K562 (cell line): ENCODE data around the gene CYP4F12. TPM values are rescaled to one million over a fixed set of nuclear protein-coding genes. Genes with fewer than 3 reads are reported as not detected.

Experiments used
- ATAC-seq: fragments of 200-7000 bp; cut with Tn5 transposase; 3 replicates; pipeline ENCODE4 v1.9.1; 2020; ENCODE audit warnings: moderate library complexity
- BruUV-seq: library from RNA; stranded (reverse); fragments of 400-500 nt; replicated peaks from 2 replicates; lab custom pipeline; 2021; lab: Mats Ljungman, UMichigan
- CTCF ChIA-PET: fragments of 300-600 bp; formaldehyde crosslinking; extraction: SDS; loops from one replicate; lab custom pipeline; 2021; ENCODE audit warnings: low intra/inter-chr PET ratio; lab: Yijun Ruan, JAX
- POLR2A ChIA-PET: fragments of 300-600, 350-650 bp; sonication (Branson Sonifier 250); formaldehyde crosslinking; extraction: SDS; loops from one replicate; lab custom pipeline; 2021; ENCODE audit warnings: antibody characterized with exemption, inconsistent platforms; lab: Yijun Ruan, JAX
- DNase-seq, 4 experiments: peaks; one replicate each; pipeline versions ENCODE4 v3.0.0 to v3.0.0-alpha.2; 2011 to 2018; ENCODE audit warnings: low spot score in 3 of 4, mixed read lengths in 3 of 4; ENCODE audit errors: extremely low read depth in 1 of 4
- FAIRE-seq: peaks from 2 replicates; lab custom pipeline; 2011; peaks lifted over from hg19 to GRCh38; lab: Jason Lieb, UNC
- H2AFZ ChIP-seq: 2 replicates; pipeline ENCODE4 v1.6.0; 2011; ENCODE audit warnings: low read depth, low read length, control low read depth, inconsistent platforms
- H3K27ac ChIP-seq: fragments of 200-600 bp; 3 replicates; pipeline ENCODE4 v1.8.0; 2011; ENCODE audit warnings: low read depth, mild to moderate bottlenecking, control low read depth, inconsistent platforms, low read length, moderate library complexity, mixed read lengths; ENCODE audit errors: extremely low read depth
- H3K27me3 ChIP-seq, 2 experiments: fragments of 300-600 bp in 1 of 2; 2 replicates in 1 of 2; 3 replicates in 1 of 2; pipeline versions ENCODE4 v1.6.0 to v1.8.0; 2011; ENCODE audit warnings: inconsistent platforms in 2 of 2, low read length in 2 of 2, mild to moderate bottlenecking in 1 of 2, mixed read lengths in 1 of 2, moderate library complexity in 1 of 2; ENCODE audit not compliant: control insufficient read depth in 2 of 2, insufficient read depth in 2 of 2
- H3K36me3 ChIP-seq: fragments of 300-600 bp; 3 replicates; pipeline ENCODE4 v1.8.0; 2011; ENCODE audit warnings: mild to moderate bottlenecking, low read length, inconsistent platforms; ENCODE audit not compliant: control insufficient read depth, insufficient read depth
- H3K4me1 ChIP-seq, 2 experiments: fragments of 200-600 bp in 1 of 2; replicated peaks in 1 of 2; 2 replicates in 1 of 2; 3 replicates in 1 of 2; pipeline versions ENCODE4 v1.5.1 to v1.8.0; 2011; ENCODE audit warnings: inconsistent platforms in 2 of 2, low read length in 2 of 2, mild to moderate bottlenecking in 1 of 2, mixed read lengths in 1 of 2, moderate library complexity in 1 of 2; ENCODE audit not compliant: control insufficient read depth in 2 of 2, insufficient read depth in 2 of 2
- H3K4me2 ChIP-seq: 2 replicates; pipeline ENCODE4 v1.6.1; 2011; ENCODE audit warnings: low read length, control low read depth, inconsistent platforms, mixed read lengths; ENCODE audit not compliant: insufficient read depth
- H3K4me3 ChIP-seq: fragments of 200-600 bp; sonication (generic), shearing (Covaris generic); 2 replicates; pipeline ENCODE4 v1.5.1; 2016; ENCODE audit warnings: control low read depth, inconsistent platforms
- H3K79me2 ChIP-seq: fragments of 200-600 bp; 3 replicates; pipeline ENCODE4 v1.8.0; 2011; ENCODE audit warnings: low read length, inconsistent platforms; ENCODE audit not compliant: control insufficient read depth, insufficient read depth
- H3K9ac ChIP-seq, 2 experiments: 2 replicates each; pipeline versions ENCODE4 v1.6.0 to v1.6.1; 2011; ENCODE audit warnings: low read depth in 2 of 2, low read length in 2 of 2, control low read depth in 1 of 2, inconsistent platforms in 1 of 2, mild to moderate bottlenecking in 1 of 2, mixed read lengths in 1 of 2; ENCODE audit not compliant: insufficient read depth in 1 of 2
- H3K9me1 ChIP-seq: one replicate; pipeline ENCODE4 v1.6.0; 2011; ENCODE audit warnings: inconsistent platforms, mild to moderate bottlenecking, low read length, moderate library complexity; ENCODE audit not compliant: control insufficient read depth, insufficient read depth
- H3K9me3 ChIP-seq: replicated peaks from 2 replicates; pipeline ENCODE4 v1.5.1; 2011; ENCODE audit warnings: low read depth, low read length, inconsistent platforms; ENCODE audit not compliant: control insufficient read depth, insufficient read depth
- H4K20me1 ChIP-seq: replicated peaks from 2 replicates; pipeline ENCODE4 v1.6.1; 2011; ENCODE audit warnings: low read length, inconsistent platforms, mixed read lengths; ENCODE audit not compliant: control insufficient read depth, insufficient read depth
- CTCF ChIP-seq, 3 experiments: IDR thresholded peaks in 2 of 3; conservative IDR thresholded peaks in 1 of 3; 2 replicates each; pipeline ENCODE4 v1.5.1; 2011 to 2012; ENCODE audit warnings: low read length in 3 of 3, mild to moderate bottlenecking in 3 of 3, control low read depth in 2 of 3, improper control_type of control experiment in 1 of 3, inconsistent platforms in 1 of 3, low read depth in 1 of 3, mixed read lengths in 1 of 3, moderate library complexity in 1 of 3; ENCODE audit not compliant: insufficient read depth in 2 of 3
- MBD2 ChIP-seq: sonication (generic); IDR thresholded peaks from 2 replicates; pipeline ENCODE4 v1.6.1; 2016; ENCODE audit warnings: low read depth, borderline replicate concordance
- MYNN ChIP-seq, 2 experiments: sonication (generic); formaldehyde crosslinking in 1 of 2; IDR thresholded peaks; 2 replicates each; pipeline versions ENCODE4 v1.5.0 to v1.6.1; 2016 to 2020; ENCODE audit warnings: antibody characterized with exemption in 1 of 2, missing genetic modification reagents in 1 of 2
- NFIC ChIP-seq: fragments of 450-650 bp; IDR thresholded peaks from 2 replicates; pipeline ENCODE4 v1.6.1; 2017; ENCODE audit warnings: mild to moderate bottlenecking, inconsistent platforms
- RAD21 ChIP-seq, 2 experiments: fragments of 250-450 bp in 1 of 2; fragments of 450-650 bp in 1 of 2; sonication (Bioruptor Pico) in 1 of 2; formaldehyde crosslinking in 1 of 2; IDR thresholded peaks in 1 of 2; conservative IDR thresholded peaks in 1 of 2; 2 replicates each; pipeline versions ENCODE4 v1.4.0 to v1.8.0; 2020 to 2022; ENCODE audit warnings: mild to moderate bottlenecking in 2 of 2, moderate library complexity in 1 of 2
- SMC3 ChIP-seq: conservative IDR thresholded peaks from 2 replicates; pipeline ENCODE4 v1.6.1; 2011; ENCODE audit warnings: low read depth, low read length, improper control_type of control experiment; ENCODE audit not compliant: insufficient read depth
- VEZF1 ChIP-seq: fragments of 200-800 bp; sonication (Bioruptor generic); IDR thresholded peaks from 2 replicates; pipeline ENCODE4 v1.6.1; 2017; ENCODE audit warnings: missing genetic modification characterization, missing compliant biosample characterization
- ZNF24 ChIP-seq: fragments of 450-650 bp; IDR thresholded peaks from 2 replicates; pipeline ENCODE4 v1.6.1; 2016
- ZZZ3 ChIP-seq: fragments of 450-650 bp; IDR thresholded peaks from 2 replicates; pipeline ENCODE4 v1.6.1; 2016; ENCODE audit warnings: antibody characterized with exemption, mild to moderate bottlenecking, moderate library complexity
- WGBS: fragments of 100-300 bp; shearing (Covaris generic); methylation state at CpG from one replicate; pipeline ENCODE4 v1.1.6; 2016; ENCODE audit warnings: low coverage, mixed read lengths; ENCODE audit not compliant: insufficient coverage; ENCODE audit errors: missing lambda C conversion rate; 5-methylcytosine and 5-hydroxymethylcytosine counted together
- in situ Hi-C: fragments of 300-500 bp; cut with MboI; formaldehyde crosslinking; loops from 4 replicates; pipeline ENCODE4 v1.15.0; 2018; ENCODE audit warnings: inconsistent platforms, mixed read lengths
- intact Hi-C: fragments of 100-400 bp; cut with micrococcal nuclease; formaldehyde crosslinking; loops from 2 replicates; pipeline ENCODE4 v1.14.2; 2022
- polyA plus RNA-seq, 8 experiments: library from polyadenylated mRNA; depleted of rRNA in 4 of 8; stranded (reverse) in 5 of 8; unstranded in 3 of 8; fragments of >200 nt; fragmentation: Nextera tagmentation in 2 of 8; fragmentation: Illumina TruSeq in 1 of 8; extraction: Ambion mirVana in 2 of 8; extraction: Trizol in 1 of 8; gene quantifications; 2 replicates each; pipeline versions ENCODE4 v1.2.1 to v1.2.3, GENCODE V29; 2011 to 2014; ENCODE audit warnings: inconsistent platforms in 1 of 8, missing spikeins in 1 of 8
- total RNA-seq, 7 experiments: library from RNA; depleted of rRNA in 6 of 7; stranded (reverse); fragments of >200 nt in 6 of 7; fragmentation: Illumina TruSeq in 2 of 7; extraction: Trizol in 2 of 7; gene quantifications; 2 replicates each; pipeline versions ENCODE4 v1.2.1 to v1.2.3, GENCODE V29; 2011 to 2021; ENCODE audit warnings: low replicate concordance in 1 of 7

CYP4F12 gene
- total and polyA plus RNA-seq, 9 of the 15 experiments (the other 6 are each of a cell fraction or from before 2014, with no cell fraction given): not detected

GRCh38 chr19:15702534-15702930 is 29.6 kb downstream of the CYP4F12 start:
- DNase-seq (peak in 3 of 4 experiments; percentile 19 to 63 (median 28)), ATAC-seq (peak; percentile 79), FAIRE-seq (peak; percentile 63)
- Histone ChIP-seq H3K9me1 (no peaks in the 10 kb centered on the region), H3K27me3 (no peaks in the 10 kb centered on the region), H3K4me2 (no peak overlapping the region), H3K27ac (no peak overlapping the region), H3K4me3 (no peak overlapping the region), H3K4me1 (no peaks in the 10 kb centered on the region; a peak in 1 of 5 replicates), H3K36me3 (no peaks in the 10 kb centered on the region), H3K9me3 (no peaks in the 10 kb centered on the region), H3K79me2 (no peaks in the 10 kb centered on the region), H3K9ac (no peak overlapping the region), H4K20me1 (no peaks in the 10 kb centered on the region)
- intact Hi-C loops (no loop called here), in situ Hi-C loops (no loop called here)
- 9% methylated on average over 6 of the region's 7 CpGs for WGBS
- BruUV-seq: no TSS peak
- TF ChIP-seq RAD21 (CRISPR knock-in tag; conservative IDR thresholded peaks at IDR 0.05 in 1 of 2, IDR thresholded peaks at IDR 0.05 in 1 of 2) (peak in 1 of 2 experiments; percentile 28; a peak in 1 of 4 replicates), NFIC (peak; percentile 88), CTCF (IDR thresholded peaks at IDR 0.05 in 2 of 3, conservative IDR thresholded peaks at IDR 0.05 in 1 of 3; ENCODE audit: insufficient read depth in 2 of 3, low read depth in 1 of 3, low read length in 3 of 3) (peak; percentile 10 to 45 (median 45); a peak in 4 of 6 replicates), MBD2 (no peak), ZZZ3 (no peak), MYNN (IDR thresholded peaks at IDR 0.05) (no peak), MYNN (CRISPR knock-in tag; IDR thresholded peaks at IDR 0.05) (no peak), ZNF24 (0 out of 2 replicates have a peak, but pooled peaks have one; percentile 32), VEZF1 (peak; percentile 61; the same call in 1 of the 2 replicates), SMC3 (0 out of 2 replicates have a peak, but pooled peaks have one; percentile 14)
- TF ChIP-seq, all 486 proteins: peak for 6
- H2AFZ ChIP-seq: no peak overlapping the region
- ChIA-PET CTCF (no interaction called here), POLR2A (interaction anchor here (0.6 to 0.7 kb wide), 2 partner anchors 29 to 57 kb away, joined by 3 read pairs; no protein-coding TSS in a partner anchor)
